Pancreas (tissue), 10 donors: ENCODE measurements around the gene DPP3. TPM values are rescaled to one million over a fixed set of nuclear protein-coding genes. Genes with fewer than 3 reads are reported as not detected.

Source experiments
- ATAC-seq, 4 donors: fragments of 200-7000 bp; cut with Tn5 transposase; one replicate each; pipeline versions ENCODE4 v1.8.0 to v1.9.1; 2020; ENCODE audit warnings: mild to moderate bottlenecking in 4 of 4, moderate library complexity in 4 of 4
- DNase-seq, 6 donors: peaks; one replicate each; pipeline ENCODE4 v3.0.0-alpha.2; 2020
- FAIRE-seq: peaks from 2 replicates; lab custom pipeline; 2012; peaks lifted over from hg19 to GRCh38; lab: Jason Lieb, UNC
- H3K27ac ChIP-seq, 4 donors: fragments of 200-600 bp; sonication (generic); 1 replicate in 3 of 4; 2 replicates in 1 of 4; pipeline versions ENCODE4 v1.5.0 to v1.8.0; 2020
- H3K27me3 ChIP-seq, 4 donors: fragments of 200-600 bp; one replicate each; pipeline ENCODE4 v1.8.0; 2021
- H3K36me3 ChIP-seq, 3 donors: fragments of 200-600 bp; sonication (generic) in 1 of 3; one replicate each; pipeline versions ENCODE4 v1.5.0 to v1.8.0; 2020 to 2021
- H3K4me1 ChIP-seq, 3 donors: fragments of 200-600 bp; one replicate each; pipeline ENCODE4 v1.8.0; 2021
- H3K4me3 ChIP-seq, 4 donors: fragments of 200-600 bp; sonication (generic) in 2 of 4; one replicate each; pipeline versions ENCODE4 v1.5.0 to v1.8.0; 2020 to 2021
- H3K9me3 ChIP-seq, 4 donors: fragments of 200-600 bp; one replicate each; pipeline ENCODE4 v1.8.0; 2021
- CTCF ChIP-seq, 4 donors: fragments of 200-600 bp; sonication (generic) in 3 of 4; IDR thresholded peaks; one replicate each; pipeline versions ENCODE4 v1.5.0 to v1.8.0; 2021; ENCODE audit warnings: antibody characterized with exemption in 4 of 4
- WGBS, 2 donors: extraction: QIAGEN DNeasy Blood & Tissue Kit; methylation state at CpG; one replicate each; pipeline ENCODE4 v1.1.7; 2013; 5-methylcytosine and 5-hydroxymethylcytosine counted together
- intact Hi-C, 3 donors: fragments of 100-400 bp; cut with DNase I; formaldehyde crosslinking; loops; one replicate each; pipeline versions ENCODE4 v1.11.1 to v1.14.2; 2022
- polyA plus RNA-seq, 2 donors: library from polyadenylated mRNA; stranded (reverse); fragments of 200-250 nt; gene quantifications; one replicate each; pipeline ENCODE4 v1.2.3, GENCODE V29; 2013
- total RNA-seq, 6 donors: library from RNA; stranded (reverse); fragmentation: NEBNext Ultra II Directional in 4 of 6; extraction: Animal tissue kit (Norgen Biotek cat#: 25700) in 4 of 6; gene quantifications; one replicate each; pipeline versions ENCODE4 v1.2.1 to v1.2.4, GENCODE V29; 2021 to 2023
- donor health status: healthy with polysubstance abuse.
- donor health status: DM: no; HTN: no; CAD: no; lungs with moderate emphysema.
- donor health status: DM: no; HTN: no; CAD: no.
- donor health status: control.
- donor health status: control.
- donor health status: Bipolar disorder and iron deficiency.
- donor health status: DM: yes; HTN: yes; CAD: no.
- donor health status: DM: no; HTN: no; CAD: no.
- donor health status: DM: no; HTN: no; CAD: no.
- donor health status: DM: yes; HTN: yes; CAD: no.

The DPP3 gene
- total and polyA plus RNA-seq, 8 donors = 8.5 to 27.0 (median 20.7) TPM

GRCh38 chr11:66476173-66476840 lies 3.9 kb upstream of the DPP3 start:
- WGBS, 2 donors = 76 to 83% methylated on average over 10 of the region's 10 CpGs
- no peaks in the 10 kb centered on the region for H3K36me3 ChIP-seq
- H3K9me3 ChIP-seq = no peaks in the 10 kb centered on the region
- no peak for FAIRE-seq
- no peak for TF ChIP-seq CTCF (IDR thresholded peaks at IDR 0.05)
- no peak for DNase-seq
- H3K27me3 ChIP-seq = no peaks in the 10 kb centered on the region
- H3K27ac ChIP-seq = no peak overlapping the region
- intact Hi-C loops = no loop called here
- H3K4me1 ChIP-seq = peaks cover 0 to 10% (median 0%) of the 10 kb centered on the region in 3 donors
- no peak overlapping the region for H3K4me3 ChIP-seq
- ATAC-seq = no peak

GRCh38 chr11:66476841-66477251 lies 3.4 kb upstream of the DPP3 start:
- no peaks in the 10 kb centered on the region for H3K27me3 ChIP-seq
- H3K36me3 ChIP-seq = no peaks in the 10 kb centered on the region
- no peaks in the 10 kb centered on the region for H3K9me3 ChIP-seq
- H3K4me1 ChIP-seq = peaks cover 0 to 10% (median 0%) of the 10 kb centered on the region in 3 donors
- no peak overlapping the region for H3K4me3 ChIP-seq
- no peak for TF ChIP-seq CTCF (IDR thresholded peaks at IDR 0.05)
- DNase-seq (no peak), ATAC-seq (no peak), FAIRE-seq (no peak)
- intact Hi-C loops = no loop called here
- H3K27ac ChIP-seq = no peak overlapping the region
- 75 to 79% methylated on average over 9 of the region's 9 CpGs for WGBS, 2 donors

- no peaks in the 10 kb centered on the region for H3K9me3 ChIP-seq
- FAIRE-seq = no peak
- no peak for ATAC-seq
- no peak overlapping the region for H3K4me3 ChIP-seq
- H3K27ac ChIP-seq = no peak overlapping the region
- 87 to 95% methylated on average over 11 of the region's 11 CpGs for WGBS, 2 donors
- DNase-seq = no peak
- no peaks in the 10 kb centered on the region for H3K27me3 ChIP-seq
- no peak for TF ChIP-seq CTCF (IDR thresholded peaks at IDR 0.05)
- intact Hi-C loops = no loop called here
- H3K36me3 ChIP-seq = no peaks in the 10 kb centered on the region
- peaks cover 0 to 10% (median 0%) of the 10 kb centered on the region in 3 donors for H3K4me1 ChIP-seq
These were observed 2.7 kb upstream of the DPP3 start for GRCh38 chr11:66477263-66478201.

DNA sequence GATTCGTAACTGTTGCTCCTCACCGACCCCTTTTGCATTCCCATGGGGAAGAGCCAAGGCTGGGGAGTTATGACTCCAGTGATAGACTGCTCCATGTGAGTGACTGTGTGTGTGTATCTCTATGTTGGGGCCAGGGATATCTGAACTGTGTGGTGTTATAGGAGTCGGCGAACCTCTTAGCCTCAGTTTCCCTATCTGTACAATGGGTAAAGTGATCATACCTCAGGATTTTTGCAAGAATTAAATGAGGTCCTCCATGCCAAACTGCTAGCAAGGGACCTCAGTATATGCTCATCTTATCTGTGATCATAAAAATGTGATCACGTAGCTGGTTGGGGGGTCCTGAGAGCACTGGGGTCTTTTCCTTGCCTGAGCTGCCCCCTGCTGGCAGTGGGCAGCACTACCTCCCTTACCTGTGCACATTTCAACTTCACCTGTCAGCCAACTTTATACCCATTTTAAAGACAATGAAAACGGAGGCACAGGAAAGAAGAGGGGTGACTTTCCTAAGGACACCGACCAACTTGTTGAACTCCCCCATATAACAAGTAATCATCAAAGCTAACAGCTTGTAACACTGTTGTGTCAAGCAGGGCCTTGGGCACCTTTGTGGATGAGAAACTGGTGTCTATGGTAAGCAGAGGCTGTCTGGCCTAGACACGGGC lies 1.4 kb upstream of the DPP3 start:
- FAIRE-seq (no peak), ATAC-seq (no peak), DNase-seq (no peak)
- 37 to 42% methylated on average over 8 of the region's 8 CpGs for WGBS, 2 donors
- Histone ChIP-seq H3K36me3 (peaks cover 0 to 4% (median 0%) of the 10 kb centered on the region in 3 donors), H3K27me3 (no peaks in the 10 kb centered on the region), H3K9me3 (no peaks in the 10 kb centered on the region), H3K4me1 (peaks cover 0 to 10% (median 0%) of the 10 kb centered on the region in 3 donors), H3K27ac (peak overlapping the region in 3 of 4 donors; percentile 85 to 91 (median 89)), H3K4me3 (peak overlapping the region; percentile 47 to 70 (median 58))
- intact Hi-C loops = no loop called here
- peak in 3 of 4 donors; percentile 26 to 52 (median 50) for TF ChIP-seq CTCF (IDR thresholded peaks at IDR 0.05)
